K562 (cell line): Measurements from ENCODE around the gene TEX54. TPM values are rescaled to one million over a fixed set of nuclear protein-coding genes. Genes with fewer than 3 reads are reported as not detected.

Experiments used
- BRF1 ChIP-seq: IDR thresholded peaks from 3 replicates; pipeline ENCODE4 v1.6.1; 2011; ENCODE audit warnings: borderline replicate concordance, mild to moderate bottlenecking; ENCODE audit not compliant: insufficient read length; ENCODE audit errors: extremely low read depth
- CHCHD3 ChIP-seq: fragments of 250-450 bp; sonication (Bioruptor Pico); IDR thresholded peaks from 2 replicates; pipeline ENCODE4 v2.1.2; 2022; ENCODE audit warnings: mild to moderate bottlenecking
- ELF1 ChIP-seq: fragments of 200-800 bp; sonication (Bioruptor generic); IDR thresholded peaks from 2 replicates; pipeline ENCODE4 v1.6.1; 2016; ENCODE audit warnings: missing genetic modification characterization, missing compliant biosample characterization
- MIER1 ChIP-seq: fragments of 450-650 bp; IDR thresholded peaks from 2 replicates; pipeline ENCODE4 v1.6.1; 2016; ENCODE audit warnings: antibody characterized with exemption, mild to moderate bottlenecking, low read depth
- MYC ChIP-seq, 2 experiments: fragments of 250-450 bp in 1 of 2; sonication (Bioruptor Pico) in 1 of 2; IDR thresholded peaks; 2 replicates each; pipeline versions ENCODE4 v1.5.1 to v1.6.1; 2012 to 2021; ENCODE audit warnings: low read depth in 2 of 2, borderline replicate concordance in 1 of 2, improper control_type of control experiment in 1 of 2, low read length in 1 of 2, mild to moderate bottlenecking in 1 of 2, moderate library complexity in 1 of 2
- NR3C1 ChIP-seq: sonication (generic); formaldehyde crosslinking; IDR thresholded peaks from 2 replicates; pipeline ENCODE4 v1.8.1; 2022; ENCODE audit warnings: missing genetic modification reagents
- RREB1 ChIP-seq: fragments of 250-450 bp; sonication (Bioruptor Pico); IDR thresholded peaks from 2 replicates; pipeline ENCODE4 v1.4.0; 2020
- TCF15 ChIP-seq: fragments of 250-450 bp; sonication (Bioruptor Pico); IDR thresholded peaks from 2 replicates; pipeline ENCODE4 v1.8.0; 2022; ENCODE audit warnings: moderate library complexity, mild to moderate bottlenecking, inconsistent platforms
- TCF7 ChIP-seq: sonication (generic); IDR thresholded peaks from 2 replicates; pipeline ENCODE4 v1.6.1; 2016; ENCODE audit warnings: antibody characterized with exemption, borderline replicate concordance
- ZBTB11 ChIP-seq, 3 experiments: fragments of 200-800 bp in 1 of 3; fragments of 250-450 bp in 1 of 3; fragments of 450-650 bp in 1 of 3; sonication (Bioruptor Pico) in 1 of 3; sonication (Bioruptor generic) in 1 of 3; formaldehyde crosslinking in 1 of 3; IDR thresholded peaks; 2 replicates each; pipeline versions ENCODE4 v1.6.1 to v1.8.0; 2016 to 2022; ENCODE audit warnings: mild to moderate bottlenecking in 2 of 3, missing genetic modification characterization in 2 of 3, missing compliant biosample characterization in 1 of 3, moderate library complexity in 1 of 3
- ZFPM2 ChIP-seq: fragments of 250-450 bp; sonication (Bioruptor Pico); IDR thresholded peaks from 2 replicates; pipeline ENCODE4 v1.5.1; 2022; ENCODE audit warnings: mild to moderate bottlenecking
- ZNF586 ChIP-seq: fragments of 450-650 bp; formaldehyde crosslinking; conservative IDR thresholded peaks from 2 replicates; pipeline ENCODE4 v1.4.0; 2020; ENCODE audit warnings: mild to moderate bottlenecking, moderate library complexity
- polyA plus RNA-seq, 8 experiments: library from polyadenylated mRNA; depleted of rRNA in 4 of 8; stranded (reverse) in 5 of 8; unstranded in 3 of 8; fragments of >200 nt; fragmentation: Nextera tagmentation in 2 of 8; fragmentation: Illumina TruSeq in 1 of 8; extraction: Ambion mirVana in 2 of 8; extraction: Trizol in 1 of 8; gene quantifications; 2 replicates each; pipeline versions ENCODE4 v1.2.1 to v1.2.3, GENCODE V29; 2011 to 2014; ENCODE audit warnings: inconsistent platforms in 1 of 8, missing spikeins in 1 of 8
- total RNA-seq, 7 experiments: library from RNA; depleted of rRNA in 6 of 7; stranded (reverse); fragments of >200 nt in 6 of 7; fragmentation: Illumina TruSeq in 2 of 7; extraction: Trizol in 2 of 7; gene quantifications; 2 replicates each; pipeline versions ENCODE4 v1.2.1 to v1.2.3, GENCODE V29; 2011 to 2021; ENCODE audit warnings: low replicate concordance in 1 of 7
- TF ChIP-seq, protein P1 (sequence below): IDR thresholded peaks from 2 replicates; pipeline ENCODE4 v1.6.1; 2012; ENCODE audit warnings: low read depth, low read length, improper control_type of control experiment, borderline replicate concordance

Gene TEX54
- total and polyA plus RNA-seq, 9 of the 15 experiments (the other 6 are each of a cell fraction or from before 2014, with no cell fraction given) = not detected

GRCh38 chr11:62850911-62851806, 18.5 kb upstream of the TEX54 start (continued):
- TF ChIP-seq, protein P1, sequence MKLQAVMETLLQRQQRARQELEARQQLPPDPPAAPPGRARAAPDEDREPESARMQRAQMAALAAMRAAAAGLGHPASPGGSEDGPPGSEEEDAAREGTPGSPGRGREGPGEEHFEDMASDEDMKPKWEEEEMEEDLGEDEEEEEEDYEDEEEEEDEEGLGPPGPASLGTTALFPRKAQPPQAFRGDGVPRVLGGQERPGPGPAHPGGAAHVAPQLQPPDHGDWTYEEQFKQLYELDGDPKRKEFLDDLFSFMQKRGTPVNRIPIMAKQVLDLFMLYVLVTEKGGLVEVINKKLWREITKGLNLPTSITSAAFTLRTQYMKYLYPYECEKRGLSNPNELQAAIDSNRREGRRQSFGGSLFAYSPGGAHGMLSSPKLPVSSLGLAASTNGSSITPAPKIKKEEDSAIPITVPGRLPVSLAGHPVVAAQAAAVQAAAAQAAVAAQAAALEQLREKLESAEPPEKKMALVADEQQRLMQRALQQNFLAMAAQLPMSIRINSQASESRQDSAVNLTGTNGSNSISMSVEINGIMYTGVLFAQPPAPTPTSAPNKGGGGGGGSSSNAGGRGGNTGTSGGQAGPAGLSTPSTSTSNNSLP = peak; percentile 31; the same call in 1 of the 2 replicates
- TF ChIP-seq TCF15 (CRISPR knock-in tag) (no peak), RREB1 (no peak), NR3C1 (no peak), ZFPM2 (CRISPR knock-in tag) (no peak), CHCHD3 (CRISPR knock-in tag) (no peak), TCF7 (peak; percentile 15; the same call in 1 of the 2 replicates), ZNF586 (no peak), MIER1 (no peak), BRF1 (no peak), MYC (IDR thresholded peaks at IDR 0.05; ENCODE audit: low read depth, low read length) (no peak), MYC (CRISPR knock-in tag; IDR thresholded peaks at IDR 0.05; ENCODE audit: borderline replicate concordance, low read depth) (no peak), ZBTB11 (CRISPR knock-in tag; IDR thresholded peaks at IDR 0.05) (no peak), ELF1 (no peak)
